NCI-H128 (cell line): ENCODE measurements around the gene SATB2.
A peak's percentile ranks its signal among the peaks of the same experiment; 100 is the strongest.

Source experiments
- DNase-seq: peaks from one replicate; lab custom pipeline; 2025; ENCODE audit not compliant: unreplicated experiment; lab: John Stamatoyannopoulos, UW

SATB2 gene

DNA sequence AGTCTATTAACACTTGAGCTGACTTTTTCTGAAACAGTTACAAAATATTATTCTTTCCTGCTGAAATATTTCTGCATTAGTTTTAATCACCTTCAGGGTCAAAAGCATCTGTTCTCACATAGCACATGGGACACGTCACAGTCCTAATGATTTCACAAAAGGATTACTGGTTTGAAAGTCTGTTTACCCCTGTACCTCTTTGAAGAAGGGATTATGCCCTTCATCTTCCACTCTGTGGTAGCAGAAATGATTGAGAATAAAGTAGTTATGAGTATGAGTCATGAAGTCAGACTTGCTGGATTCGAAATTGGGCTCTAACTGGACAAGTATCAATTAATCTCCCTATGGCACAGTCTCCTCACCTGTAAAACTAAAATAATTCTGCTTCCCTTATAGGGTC lies 121.2 kb downstream of the SATB2 start:
- no peak for DNase-seq

DNA sequence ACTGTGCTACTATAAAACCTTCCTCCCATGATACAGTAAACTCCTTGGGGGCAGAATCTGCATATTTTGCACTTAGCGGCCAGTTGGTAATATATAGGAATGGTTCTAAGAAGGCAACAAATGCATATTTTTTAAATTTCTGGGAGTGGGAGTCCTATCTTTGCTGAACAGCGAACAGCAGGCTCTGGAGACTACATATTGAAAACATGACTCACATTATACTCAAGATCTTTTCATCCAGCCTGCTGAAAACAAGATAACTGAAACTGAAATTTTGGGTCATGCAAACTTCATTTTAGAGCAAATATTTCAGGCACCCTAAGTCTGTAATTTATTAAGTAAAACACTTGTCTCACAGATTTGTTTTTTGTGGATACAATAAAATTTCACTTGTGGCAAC lies 122.2 kb downstream of the SATB2 start:
- DNase-seq: no peak

DNA sequence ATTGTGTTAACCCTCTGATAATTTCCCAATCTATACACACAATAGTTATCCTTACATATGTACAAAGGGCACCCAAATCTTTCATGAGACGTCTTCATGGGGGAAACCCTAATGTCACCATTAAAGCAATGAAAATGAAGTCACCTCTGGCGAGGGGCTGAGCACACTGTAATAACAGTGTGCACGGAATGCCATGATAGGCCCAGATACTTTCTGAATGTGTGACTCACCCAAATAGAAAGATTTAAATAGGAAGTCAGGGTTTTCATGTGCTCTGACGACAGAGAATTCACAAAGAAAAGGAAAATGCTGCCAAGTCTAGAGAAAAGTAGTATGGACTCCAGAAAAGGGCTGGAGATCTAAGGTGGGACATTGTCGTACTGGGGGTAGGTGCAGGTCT lies 128.3 kb downstream of the SATB2 start:
- DNase-seq: no peak

DNA sequence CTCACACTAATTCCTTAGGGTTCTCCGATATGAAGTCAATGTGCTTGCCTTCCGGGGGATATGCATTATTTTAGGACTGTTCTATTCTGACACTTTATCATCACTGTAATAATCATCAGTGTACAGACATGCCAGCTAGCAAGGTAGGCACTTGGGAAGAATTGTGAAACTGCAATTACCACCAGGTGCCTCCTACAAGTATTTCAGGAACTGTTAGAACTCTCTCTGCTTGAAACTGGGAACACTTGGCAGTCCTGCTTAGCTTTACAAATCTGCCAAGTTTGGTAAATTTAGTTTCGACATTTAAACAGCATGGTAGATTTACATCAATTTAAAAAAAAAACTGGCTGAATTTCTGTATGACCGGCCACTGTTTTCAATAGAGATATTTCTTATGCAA lies 128.7 kb downstream of the SATB2 start:
- no peak for DNase-seq

DNA sequence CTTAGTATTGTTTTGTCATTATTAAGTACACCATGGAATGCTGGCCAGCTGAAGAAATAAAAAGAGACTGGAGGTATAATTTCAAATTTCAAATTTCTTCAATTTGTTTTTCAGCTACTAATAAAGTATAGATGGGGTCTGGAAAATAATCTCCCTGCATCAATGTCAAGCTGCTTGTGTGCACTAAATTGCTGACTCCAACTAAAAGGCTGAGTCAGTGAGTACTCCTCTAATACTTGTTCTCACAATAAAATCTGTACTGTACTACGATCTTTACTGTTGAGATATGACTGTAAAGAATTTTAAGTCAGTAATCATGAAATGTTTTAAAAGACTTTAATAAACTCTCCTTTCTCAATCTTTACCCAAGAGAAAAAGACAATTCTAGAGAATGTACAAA lies 131.9 kb downstream of the SATB2 start:
- DNase-seq: no peak

DNA sequence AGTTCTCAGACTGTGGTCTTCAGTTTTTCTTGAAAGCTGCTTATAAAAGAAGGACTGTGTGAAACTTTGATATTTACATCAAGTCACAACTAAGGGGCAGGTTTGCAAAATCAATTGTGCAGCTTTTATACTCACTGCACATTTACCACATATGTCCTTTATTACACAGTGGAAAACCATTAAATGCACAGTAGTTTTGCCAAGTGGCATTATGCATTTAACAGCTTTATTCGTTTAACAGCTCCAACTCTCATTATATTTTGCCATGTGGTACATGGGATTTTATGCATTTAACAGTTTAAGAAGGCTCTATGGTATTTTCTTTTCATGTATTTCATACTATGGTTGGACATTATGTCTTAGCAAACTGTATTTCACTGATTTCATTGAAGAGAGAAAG lies 135.6 kb downstream of the SATB2 start:
- no peak for DNase-seq

DNA sequence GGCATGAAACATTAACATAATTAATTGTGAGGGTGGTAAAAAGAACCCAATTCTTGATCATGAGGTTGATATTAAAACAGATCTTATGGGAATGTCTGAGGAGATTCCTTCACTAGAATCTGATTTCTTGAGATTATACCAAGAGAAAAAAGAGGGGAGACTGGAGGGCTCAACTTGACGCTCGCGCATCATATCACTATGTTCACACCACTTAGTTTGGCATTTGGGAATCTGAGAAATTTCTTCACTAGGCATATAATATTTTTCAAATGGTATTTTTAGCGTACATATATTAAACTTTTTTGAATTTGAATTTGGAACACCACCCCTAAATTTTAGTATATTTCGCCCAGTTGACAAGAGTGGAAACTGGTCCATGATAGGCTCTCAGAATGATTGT lies 140.1 kb downstream of the SATB2 start:
- DNase-seq: no peak

DNA sequence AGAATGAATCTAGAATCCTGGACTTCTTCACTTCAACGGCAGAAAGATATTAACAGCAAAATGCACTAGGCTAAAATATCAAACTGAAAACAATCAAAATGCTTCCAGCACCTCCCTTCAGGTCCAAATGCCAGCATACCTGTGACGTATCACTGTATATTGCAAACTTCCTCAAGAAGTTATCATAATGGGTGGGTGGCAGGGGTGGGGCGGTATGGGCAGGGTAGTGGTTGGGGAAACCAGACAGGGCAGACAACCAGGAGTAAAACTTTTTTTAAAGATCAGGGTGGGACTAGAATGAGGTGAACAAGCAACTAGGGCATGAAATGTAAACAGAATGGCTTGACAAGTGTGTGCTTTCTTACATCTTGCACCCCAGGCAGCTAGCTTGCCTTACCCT lies 140.9 kb downstream of the SATB2 start:
- DNase-seq: no peak

DNA sequence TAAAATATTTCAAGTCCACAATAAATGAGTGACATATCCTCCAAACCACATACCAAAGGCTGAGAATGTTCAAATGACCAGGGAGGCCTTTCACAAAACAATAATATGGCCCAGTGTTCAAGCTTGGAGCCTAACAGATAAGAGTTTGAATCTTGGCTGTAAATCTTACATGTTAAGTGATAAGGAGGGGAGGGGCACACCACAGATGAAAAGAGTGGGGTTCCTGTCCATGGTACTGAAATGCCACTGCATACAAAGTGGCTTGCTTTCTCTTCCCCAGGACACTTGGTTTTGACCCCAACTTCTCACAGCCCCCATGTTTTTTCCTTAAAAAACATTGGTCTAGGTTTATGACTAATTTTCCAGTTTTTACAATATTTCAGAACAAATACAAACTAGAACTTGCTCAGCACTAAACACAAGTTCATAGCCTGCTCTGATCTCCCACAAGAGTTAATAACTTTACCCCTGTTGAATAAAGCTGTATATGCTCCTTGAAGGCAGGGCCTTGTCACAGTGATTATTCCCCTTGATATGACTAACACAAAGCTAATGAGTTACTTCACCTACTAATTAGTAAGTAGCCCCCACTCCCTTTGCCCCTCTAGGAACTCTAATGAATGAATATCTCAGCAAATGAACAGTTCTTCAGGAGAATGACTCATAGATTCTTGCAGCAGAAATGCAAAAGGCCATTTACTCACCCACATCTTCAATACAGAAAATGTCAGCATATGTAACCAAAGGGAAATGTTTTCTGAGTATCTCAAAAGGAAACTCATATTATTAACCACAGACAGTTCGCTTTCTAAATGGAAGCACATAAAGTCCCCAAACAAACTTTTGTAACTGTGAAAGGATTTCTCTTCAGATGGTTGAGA lies 142.2 kb downstream of the SATB2 start:
- DNase-seq: no peak

DNA sequence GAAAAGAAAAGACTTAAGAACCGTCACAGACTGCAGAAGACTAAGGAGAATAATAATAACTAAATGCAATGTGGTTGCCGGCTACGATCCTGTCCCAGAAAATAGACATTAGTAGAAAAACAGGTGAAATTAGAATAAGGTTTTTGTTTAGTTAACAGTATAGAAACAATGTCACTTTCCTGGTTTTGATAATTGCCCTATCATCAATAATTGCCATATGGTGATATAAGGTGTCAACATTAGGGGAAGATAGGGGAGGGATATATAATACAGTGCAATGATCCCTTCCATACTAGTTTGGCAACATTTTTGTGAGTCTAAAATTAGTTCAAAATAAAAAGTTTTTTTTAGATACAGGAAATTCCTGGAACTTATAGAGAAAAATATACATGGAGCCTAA lies 144.8 kb downstream of the SATB2 start:
- no peak for DNase-seq

DNA sequence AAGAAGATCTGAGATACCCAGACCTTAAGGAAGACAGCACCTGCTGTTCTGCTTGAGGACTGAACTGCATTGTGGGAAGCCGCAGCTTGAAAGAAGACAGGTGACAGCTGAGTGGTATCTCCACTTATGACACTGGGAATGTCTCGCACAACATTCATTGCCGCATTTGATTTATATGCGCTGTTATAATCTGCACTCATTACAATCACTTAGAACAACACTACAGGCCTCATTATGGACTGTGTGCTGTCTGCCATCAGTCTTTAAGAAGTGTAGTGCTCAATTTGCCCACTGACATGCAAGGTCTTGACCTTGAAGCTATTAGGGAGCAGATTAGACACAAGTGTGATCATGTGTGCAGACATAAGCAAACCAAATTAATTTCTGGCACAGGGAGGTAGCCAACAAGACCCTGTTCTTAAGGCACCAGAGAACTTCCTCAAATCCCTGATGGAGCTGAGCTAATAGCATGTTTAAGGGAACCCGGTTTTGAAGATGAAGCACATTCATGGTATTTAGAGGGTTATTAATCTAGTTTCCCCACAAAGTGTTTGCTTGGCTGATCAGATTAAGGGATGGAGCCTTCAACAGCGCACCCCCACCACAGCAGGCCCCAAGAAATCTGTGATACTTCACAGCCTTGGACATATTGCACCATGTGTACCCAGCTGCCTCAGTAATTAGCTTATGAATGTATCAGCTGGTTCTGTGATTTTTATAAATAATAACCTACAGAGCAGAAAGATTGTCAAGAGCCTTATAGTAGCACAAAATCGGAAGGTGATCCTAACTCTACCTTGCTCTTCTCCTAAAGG lies 146.8 kb downstream of the SATB2 start:
- DNase-seq: peak; percentile 76

DNA sequence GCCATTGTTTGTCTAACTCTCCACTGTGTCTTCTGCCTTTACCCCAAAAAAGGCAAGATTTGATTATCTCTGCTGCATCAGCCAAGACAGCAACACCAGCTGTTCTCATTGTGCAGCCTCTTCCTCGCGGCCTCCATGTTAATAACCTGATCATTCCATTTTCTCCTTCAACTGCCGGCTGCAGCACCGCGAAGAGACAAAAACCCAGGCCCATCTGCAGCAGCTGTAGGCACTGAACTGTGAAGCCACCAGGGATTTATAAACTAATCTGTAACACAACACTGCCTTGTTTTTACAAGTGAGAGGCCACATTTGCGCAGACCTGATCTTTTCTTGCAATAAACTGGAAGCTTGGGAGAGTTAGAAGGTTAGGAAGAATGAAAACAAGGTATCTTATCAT lies 147.8 kb downstream of the SATB2 start:
- peak; percentile 74 for DNase-seq

DNA sequence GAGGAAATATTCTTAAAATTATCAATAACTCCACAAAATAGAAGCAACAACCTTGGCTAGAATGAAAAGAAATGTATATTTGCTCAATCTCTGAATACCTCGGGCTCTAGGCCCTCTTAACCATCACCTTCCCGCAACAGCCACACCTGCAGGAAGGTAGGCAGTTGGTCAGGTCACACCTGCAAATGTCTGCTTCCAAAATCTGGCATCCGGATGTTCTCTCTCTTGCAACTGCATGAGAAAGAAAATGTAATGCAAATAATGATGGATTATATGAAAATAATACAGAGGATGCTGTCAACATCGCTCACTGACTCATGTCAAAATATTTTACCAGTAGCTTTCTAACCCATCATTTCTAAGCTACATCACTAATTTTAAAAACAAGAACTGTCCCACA lies 148.3 kb downstream of the SATB2 start:
- DNase-seq: no peak

DNA sequence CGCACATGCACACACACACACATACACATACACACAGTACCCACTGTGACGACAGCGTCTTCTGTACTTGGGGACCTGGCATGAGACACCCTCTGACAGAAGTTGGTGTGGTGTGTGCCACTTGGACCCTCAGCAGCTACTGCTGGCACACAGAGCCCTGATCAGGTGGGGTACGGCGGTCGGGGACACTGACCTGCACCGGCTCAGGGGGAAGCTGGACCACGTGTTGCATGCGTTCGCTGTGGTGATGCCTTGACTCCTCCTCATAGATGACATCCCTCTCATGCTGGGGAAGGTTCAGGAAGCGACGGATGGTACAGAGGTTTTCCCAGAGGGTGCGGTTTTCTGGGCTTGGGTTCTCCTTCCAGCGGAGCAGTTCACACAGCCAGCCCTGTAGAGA lies 149.2 kb downstream of the SATB2 start:
- DNase-seq: no peak

DNA sequence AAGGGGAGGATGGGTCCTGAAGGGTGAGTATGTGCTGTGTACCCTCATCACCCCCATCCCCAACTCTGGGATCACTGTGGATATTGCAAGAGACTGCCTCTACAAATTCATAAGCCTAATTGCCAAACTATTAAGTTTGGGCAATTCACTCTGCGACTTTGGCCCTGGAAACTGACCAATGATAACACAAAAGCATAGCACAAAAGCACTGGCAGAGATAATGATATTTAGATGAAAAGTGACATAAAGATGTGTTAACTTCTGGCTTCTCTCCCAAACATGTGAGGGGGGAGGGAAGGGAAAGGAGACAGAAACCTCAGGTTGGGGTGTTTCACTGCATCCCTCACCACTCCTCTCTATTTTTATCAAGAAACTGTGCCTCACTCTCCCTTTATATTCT lies 150.3 kb downstream of the SATB2 start:
- no peak for DNase-seq

DNA sequence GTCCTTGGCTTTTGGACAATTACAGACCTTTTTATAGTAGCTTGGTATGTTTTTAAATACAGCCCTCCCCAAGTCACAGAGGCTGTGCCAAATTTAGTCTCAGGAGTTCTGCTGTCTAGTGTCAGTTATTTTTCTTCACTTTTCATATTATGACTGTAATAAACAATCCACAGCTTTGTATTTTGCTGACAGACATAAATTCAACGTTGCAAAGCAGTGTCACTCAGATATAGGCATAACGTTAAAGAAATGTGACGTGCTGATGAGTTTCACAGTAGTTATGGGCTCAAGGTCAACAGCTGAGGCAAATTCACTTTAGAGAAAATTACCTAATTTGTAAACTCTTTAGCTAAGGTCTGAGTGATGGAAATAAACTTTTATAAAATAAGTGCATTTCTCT lies 151.6 kb downstream of the SATB2 start:
- no peak for DNase-seq

DNA sequence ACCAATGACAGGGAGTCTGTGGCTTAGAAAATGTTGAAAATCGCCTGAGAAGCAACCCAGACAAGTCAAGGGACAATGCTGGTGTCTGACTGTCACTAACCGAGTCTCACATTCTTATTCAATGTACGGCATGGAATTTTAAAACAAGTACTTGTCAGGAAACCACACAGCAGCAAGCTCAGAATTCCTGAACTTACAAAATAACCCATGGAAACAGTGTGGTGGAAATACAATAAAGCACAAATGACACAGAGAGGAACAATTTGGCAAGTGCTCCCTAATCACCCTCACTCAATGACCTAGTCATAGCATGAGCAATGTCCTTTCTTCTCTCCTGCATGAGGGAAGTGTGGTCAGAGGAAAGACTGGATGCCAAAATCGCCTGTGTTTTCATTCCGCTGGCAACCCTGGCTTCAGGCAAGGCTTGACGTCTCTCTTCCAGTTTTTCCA lies 154.0 kb downstream of the SATB2 start:
- DNase-seq: no peak

DNA sequence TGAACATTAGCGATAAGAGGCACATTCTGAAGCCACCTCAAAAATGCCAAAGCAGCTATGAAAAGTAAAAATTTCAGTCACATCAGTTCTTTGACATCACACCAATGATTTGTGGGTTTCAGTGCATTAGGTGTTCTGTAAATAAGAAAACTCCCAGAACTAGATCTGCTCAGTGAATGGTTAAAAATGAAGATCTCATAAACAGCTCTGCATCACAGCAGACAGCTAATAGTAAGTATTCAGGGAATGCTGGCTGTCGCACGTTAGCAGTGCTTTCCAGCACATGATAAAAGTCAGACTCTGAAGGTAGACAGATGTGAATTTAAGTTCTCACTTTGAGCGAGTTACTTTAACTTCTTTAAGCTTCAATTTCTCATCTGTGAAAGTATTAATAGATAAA lies 154.9 kb downstream of the SATB2 start:
- DNase-seq: no peak

DNA sequence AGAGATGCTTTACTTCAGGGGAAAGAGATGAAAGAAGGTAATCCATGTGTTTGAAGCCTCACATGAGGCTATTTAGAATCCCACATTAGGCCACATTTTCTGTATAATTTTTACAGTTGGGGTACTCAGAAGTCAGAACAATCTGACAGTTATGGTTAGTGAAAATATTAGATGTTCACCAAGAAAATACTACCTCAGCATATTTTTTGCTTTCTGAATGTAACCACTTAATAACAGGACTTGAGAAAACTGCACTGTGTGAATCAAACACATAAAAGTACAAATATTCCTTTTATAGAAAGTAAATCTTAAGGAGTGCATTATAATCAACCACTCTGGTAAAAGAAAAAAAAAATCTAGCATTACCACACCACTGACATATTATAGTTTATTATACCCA lies 169.3 kb downstream of the SATB2 start:
- DNase-seq: no peak

DNA sequence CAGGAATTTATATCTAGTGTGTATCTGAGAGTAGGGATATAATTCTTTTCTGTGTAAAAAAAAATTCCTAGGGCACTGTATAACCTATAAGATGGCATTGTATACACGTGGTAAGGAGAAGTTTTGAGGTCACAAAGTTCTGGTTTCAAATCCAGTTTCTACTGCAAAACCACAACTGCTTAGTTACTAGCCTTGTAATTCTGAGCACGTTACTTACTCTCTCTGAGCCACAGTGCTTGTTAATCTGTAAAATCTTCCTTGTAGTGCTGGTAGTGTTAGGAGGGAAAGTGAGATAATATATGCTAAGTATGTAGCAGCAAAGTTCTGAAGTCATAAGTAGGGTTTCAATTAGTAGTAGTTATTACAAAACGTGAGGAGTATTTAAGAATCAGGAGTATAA lies 175.4 kb downstream of the SATB2 start:
- DNase-seq: no peak

DNA sequence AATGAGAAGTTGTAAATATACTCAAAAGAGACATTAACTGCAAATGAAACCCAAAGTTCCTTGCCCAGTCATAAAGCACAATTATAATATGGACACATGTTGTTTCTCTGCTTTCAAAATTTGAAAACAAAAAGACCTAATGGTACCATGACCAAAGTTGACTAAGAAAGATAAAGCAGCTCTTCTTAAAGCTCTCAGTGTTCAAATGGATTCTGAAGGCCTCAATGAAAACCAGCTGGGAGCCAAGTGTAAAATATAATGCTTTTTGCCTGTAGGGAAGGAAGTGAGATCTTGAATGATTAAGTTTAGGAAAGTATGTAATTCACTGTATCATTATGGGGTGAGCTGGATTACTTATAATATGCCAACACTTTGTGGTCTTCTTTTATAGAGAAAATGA lies 178.6 kb downstream of the SATB2 start:
- no peak for DNase-seq

DNA sequence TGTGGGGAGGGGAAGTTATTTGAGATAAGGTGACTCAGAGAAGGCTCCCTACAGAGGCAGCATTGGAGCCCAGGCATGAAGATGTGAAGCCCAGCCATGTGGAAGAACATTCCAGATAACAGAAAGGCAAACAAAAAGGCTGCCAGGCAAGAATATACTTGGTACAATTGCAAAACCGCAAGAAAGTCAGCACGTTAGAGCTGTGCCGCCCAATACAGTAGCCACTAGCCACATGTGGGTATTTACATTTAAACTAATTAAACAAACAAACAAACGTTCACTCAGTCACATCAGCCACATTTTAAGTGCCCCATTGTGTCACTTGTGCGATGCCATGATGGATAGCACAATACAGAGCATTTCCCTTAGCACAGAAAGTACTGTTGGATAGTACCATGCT lies 179.6 kb downstream of the SATB2 start:
- no peak for DNase-seq
